Gastrocnemius medialis (tissue), 4 donors: ENCODE data around the gene PGAP1.

Experiments
- POLR2A ChIP-seq, 2 donors: fragments of 450-650 bp; IDR thresholded peaks; one replicate each; pipeline ENCODE4 v1.6.1; 2017; ENCODE audit warnings: antibody characterized with exemption in 2 of 2, mild to moderate bottlenecking in 2 of 2, moderate library complexity in 2 of 2
- TF ChIP-seq, protein P1 (sequence below), 5 experiments: fragments of 450-650 bp in 3 of 5; fragments of 200-600 bp in 2 of 5; sonication (generic) in 2 of 5; IDR thresholded peaks in 4 of 5; conservative IDR thresholded peaks in 1 of 5; 1 replicate in 4 of 5; 2 replicates in 1 of 5; pipeline ENCODE4 v1.5.1; 2016 to 2019; ENCODE audit warnings: antibody characterized with exemption in 5 of 5, mild to moderate bottlenecking in 3 of 5, moderate library complexity in 3 of 5

DNA sequence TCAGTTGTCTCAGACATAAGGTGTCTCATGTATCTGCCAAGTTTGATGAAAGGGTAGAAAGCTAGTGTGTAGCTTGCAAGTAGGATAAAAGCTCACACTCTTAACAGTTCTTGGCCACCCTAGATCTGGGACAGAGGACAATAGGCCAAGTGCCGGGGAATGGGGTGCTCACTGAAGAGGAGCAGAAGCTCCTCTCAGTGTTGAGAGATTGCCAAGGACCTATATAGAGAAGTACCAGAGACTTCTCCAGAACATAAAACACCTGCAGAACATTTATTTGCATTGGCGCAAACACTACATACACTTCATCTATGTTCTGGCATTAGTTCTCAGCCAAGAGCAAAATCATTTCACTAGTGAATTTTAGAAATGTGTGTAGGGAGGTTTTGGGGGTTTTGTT is 124.1 kb downstream of the PGAP1 start:
- TF ChIP-seq, protein P1, sequence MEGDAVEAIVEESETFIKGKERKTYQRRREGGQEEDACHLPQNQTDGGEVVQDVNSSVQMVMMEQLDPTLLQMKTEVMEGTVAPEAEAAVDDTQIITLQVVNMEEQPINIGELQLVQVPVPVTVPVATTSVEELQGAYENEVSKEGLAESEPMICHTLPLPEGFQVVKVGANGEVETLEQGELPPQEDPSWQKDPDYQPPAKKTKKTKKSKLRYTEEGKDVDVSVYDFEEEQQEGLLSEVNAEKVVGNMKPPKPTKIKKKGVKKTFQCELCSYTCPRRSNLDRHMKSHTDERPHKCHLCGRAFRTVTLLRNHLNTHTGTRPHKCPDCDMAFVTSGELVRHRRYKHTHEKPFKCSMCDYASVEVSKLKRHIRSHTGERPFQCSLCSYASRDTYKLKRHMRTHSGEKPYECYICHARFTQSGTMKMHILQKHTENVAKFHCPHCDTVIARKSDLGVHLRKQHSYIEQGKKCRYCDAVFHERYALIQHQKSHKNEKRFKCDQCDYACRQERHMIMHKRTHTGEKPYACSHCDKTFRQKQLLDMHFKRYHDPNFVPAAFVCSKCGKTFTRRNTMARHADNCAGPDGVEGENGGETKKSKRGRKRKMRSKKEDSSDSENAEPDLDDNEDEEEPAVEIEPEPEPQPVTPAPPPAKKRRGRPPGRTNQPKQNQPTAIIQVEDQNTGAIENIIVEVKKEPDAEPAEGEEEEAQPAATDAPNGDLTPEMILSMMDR (IDR thresholded peaks at IDR 0.05 in 4 of 5, conservative IDR thresholded peaks at IDR 0.05 in 1 of 5) = no peak
- no peak for TF ChIP-seq POLR2A (IDR thresholded peaks at IDR 0.05)
